Measurements from ENCODE around the gene UROS. TPM values are rescaled to one million over a fixed set of nuclear protein-coding genes. Genes with fewer than 3 reads are reported as not detected.

The UROS gene
- total and polyA plus RNA-seq, 10 of the 15 experiments (the other 5 are each of a cell fraction or from before 2014, with no cell fraction given): 4.3 to 112 (median 64.5) TPM

- TF ChIP-seq MLLT1 (IDR thresholded peaks at IDR 0.05): no peak
- TF ChIP-seq, protein P1, sequence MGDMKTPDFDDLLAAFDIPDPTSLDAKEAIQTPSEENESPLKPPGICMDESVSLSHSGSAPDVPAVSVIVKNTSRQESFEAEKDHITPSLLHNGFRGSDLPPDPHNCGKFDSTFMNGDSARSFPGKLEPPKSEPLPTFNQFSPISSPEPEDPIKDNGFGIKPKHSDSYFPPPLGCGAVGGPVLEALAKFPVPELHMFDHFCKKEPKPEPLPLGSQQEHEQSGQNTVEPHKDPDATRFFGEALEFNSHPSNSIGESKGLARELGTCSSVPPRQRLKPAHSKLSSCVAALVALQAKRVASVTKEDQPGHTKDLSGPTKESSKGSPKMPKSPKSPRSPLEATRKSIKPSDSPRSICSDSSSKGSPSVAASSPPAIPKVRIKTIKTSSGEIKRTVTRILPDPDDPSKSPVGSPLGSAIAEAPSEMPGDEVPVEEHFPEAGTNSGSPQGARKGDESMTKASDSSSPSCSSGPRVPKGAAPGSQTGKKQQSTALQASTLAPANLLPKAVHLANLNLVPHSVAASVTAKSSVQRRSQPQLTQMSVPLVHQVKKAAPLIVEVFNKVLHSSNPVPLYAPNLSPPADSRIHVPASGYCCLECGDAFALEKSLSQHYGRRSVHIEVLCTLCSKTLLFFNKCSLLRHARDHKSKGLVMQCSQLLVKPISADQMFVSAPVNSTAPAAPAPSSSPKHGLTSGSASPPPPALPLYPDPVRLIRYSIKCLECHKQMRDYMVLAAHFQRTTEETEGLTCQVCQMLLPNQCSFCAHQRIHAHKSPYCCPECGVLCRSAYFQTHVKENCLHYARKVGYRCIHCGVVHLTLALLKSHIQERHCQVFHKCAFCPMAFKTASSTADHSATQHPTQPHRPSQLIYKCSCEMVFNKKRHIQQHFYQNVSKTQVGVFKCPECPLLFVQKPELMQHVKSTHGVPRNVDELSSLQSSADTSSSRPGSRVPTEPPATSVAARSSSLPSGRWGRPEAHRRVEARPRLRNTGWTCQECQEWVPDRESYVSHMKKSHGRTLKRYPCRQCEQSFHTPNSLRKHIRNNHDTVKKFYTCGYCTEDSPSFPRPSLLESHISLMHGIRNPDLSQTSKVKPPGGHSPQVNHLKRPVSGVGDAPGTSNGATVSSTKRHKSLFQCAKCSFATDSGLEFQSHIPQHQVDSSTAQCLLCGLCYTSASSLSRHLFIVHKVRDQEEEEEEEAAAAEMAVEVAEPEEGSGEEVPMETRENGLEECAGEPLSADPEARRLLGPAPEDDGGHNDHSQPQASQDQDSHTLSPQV (IDR thresholded peaks at IDR 0.05): no peak
- TF ChIP-seq ZNF687 (IDR thresholded peaks at IDR 0.05): no peak
Measured at GRCh38 chr10:125779403-125780327, 43.4 kb downstream of the UROS start (continued).

Data from GM12878 (cell line).